GM21737 (cell line): Measurements from ENCODE around the gene PERM1.
"Not testable (repeated sequence)": the region's sequence is repeated elsewhere in the genome, so short reads cannot be mapped to it uniquely, and the experiment has no call there.

Experiments
- ATAC-seq: cut with Tn5 transposase; IDR thresholded peaks from one replicate; pipeline ENCODE4 v1.9.1; 2021; ENCODE audit warnings: mild to moderate bottlenecking, moderate library complexity; ENCODE audit not compliant: unreplicated experiment

PERM1 gene

DNA sequence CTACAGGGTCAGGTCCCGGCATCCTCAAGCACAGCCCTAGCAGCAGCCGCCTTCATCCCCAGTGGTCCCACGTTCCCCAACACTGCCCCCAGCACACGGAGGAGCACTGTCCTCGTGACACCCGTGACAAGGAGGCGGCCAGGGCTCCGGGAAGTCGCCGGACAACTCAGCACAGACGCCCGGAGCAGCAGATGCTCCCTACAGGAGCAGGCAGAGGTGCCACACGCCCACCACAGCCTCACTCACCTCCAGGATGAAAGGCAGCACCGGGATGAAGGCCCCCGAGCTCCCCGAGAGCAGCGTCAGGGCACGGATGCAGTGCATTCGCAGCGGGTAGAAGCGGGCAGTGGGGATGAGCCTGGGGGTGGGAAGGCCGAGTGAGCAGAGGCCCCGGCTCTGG is 31.0 kb downstream of the PERM1 start:
- ATAC-seq, result no peak

- ATAC-seq, result no peak
Observed at GRCh38 chr1:950268-950667, 31.6 kb downstream of the PERM1 start.

DNA sequence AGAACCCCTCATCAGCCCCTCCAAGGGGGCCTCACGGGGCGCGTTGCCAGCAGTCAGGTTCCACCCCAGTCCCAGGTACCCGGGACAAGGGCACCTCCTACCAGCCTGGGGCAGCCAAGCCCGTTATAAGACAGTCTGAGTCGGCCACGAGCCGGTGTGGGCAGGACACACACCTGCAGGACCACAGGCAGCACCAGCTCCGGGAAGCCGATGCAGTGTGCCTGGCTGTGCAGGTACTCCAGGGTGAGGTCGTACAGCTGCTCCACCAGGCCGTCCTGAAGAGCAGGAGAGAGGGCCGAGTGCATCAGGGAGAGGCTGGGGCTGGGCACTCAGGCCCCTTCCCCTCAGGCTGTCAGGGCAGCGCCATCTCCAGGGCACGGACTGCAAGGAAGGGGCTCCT is 33.9 kb downstream of the PERM1 start:
- no peak for ATAC-seq

DNA sequence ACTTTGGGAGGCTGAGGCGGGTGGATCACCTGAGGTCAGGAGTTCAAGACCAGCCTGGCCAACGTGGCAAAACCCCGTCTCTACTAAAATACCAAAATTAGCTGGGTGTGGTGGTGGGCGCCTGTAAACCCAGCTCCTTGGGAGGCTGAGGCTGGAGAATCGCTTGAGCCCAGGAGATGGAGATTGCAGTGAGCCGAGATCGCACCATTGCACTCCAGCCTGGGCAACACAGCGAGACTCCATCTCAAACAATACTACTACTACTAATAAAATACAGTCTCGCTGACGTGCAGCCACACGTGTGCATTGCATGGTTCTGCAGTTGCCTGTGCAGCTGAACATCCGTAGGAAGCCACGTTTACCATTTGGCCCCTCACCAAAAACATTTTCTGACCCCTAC is 35.1 kb downstream of the PERM1 start:
- not testable (repeated sequence) for ATAC-seq

DNA sequence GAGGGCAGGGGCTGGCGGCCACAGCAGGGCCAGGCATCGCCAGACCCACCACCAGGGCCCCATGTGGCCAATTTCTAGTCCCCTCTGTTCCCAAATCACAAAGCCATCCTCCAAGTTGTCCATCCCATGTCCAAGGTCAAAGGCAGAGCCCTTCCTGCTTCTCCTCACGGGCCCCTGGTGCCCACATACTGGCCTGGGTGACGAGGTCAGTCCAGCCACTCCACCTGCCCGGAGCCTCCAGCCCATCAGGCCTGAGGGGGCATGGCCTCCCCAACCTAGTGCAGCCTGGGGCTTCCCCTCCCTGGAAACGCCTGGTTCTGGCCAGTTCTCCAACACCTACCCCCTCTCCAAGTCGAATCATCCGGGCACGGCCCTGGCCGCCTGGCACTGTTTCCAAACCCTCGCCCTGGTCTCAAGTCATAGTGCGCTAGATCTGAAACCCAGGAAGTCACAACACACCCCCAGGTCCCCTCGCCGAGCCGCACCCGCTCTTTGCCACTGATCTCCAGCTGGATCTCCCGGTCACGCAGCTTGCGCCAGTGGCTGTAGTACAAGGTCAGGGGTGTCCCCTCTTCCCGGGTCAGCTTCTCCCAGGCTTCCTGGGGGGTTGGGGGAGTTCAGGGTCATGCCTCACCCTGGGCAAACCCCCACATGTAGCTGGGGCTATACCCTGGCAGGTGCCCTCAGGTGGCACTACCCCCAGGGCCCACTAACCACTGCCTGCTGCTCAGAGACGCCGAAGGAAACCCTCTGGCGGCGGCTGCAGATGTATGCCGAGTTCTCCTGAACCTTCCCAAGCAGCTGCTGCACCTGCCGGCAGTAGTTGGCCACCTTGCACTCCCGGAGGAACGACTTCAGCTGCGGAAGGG is 36.0 kb downstream of the PERM1 start:
- no peak for ATAC-seq

- no peak for ATAC-seq
Observed at GRCh38 chr1:944341-945325, 37.3 kb downstream of the PERM1 start.

DNA sequence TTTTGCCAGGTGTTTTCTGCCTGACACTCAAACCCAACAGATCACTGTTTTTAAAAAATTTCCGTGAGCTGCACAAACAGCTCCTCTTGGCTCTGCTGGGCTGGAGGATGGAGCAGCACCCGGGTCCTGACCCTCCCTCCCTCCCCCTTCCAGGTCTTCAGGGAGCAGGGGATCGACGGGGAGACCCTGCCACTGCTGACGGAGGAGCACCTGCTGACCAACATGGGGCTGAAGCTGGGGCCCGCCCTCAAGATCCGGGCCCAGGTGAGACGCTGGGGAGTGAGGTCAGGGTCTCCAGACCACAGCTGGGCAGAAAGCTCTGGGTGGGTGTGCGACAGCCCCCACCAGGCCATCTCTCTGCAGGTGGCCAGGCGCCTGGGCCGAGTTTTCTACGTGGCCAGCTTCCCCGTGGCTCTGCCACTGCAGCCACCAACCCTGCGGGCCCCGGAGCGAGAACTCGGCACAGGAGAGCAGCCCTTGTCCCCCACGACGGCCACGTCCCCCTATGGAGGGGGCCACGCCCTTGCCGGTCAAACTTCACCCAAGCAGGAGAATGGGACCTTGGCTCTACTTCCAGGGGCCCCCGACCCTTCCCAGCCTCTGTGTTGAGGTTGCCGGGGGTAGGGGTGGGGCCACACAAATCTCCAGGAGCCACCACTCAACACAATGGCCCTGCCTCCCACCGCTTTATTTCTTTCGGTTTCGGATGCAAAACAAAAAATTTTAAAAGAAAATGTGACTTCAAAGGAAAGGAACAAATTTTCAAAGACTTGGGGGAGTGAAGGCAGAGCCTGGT is 38.1 kb downstream of the PERM1 start:
- no peak for ATAC-seq

DNA sequence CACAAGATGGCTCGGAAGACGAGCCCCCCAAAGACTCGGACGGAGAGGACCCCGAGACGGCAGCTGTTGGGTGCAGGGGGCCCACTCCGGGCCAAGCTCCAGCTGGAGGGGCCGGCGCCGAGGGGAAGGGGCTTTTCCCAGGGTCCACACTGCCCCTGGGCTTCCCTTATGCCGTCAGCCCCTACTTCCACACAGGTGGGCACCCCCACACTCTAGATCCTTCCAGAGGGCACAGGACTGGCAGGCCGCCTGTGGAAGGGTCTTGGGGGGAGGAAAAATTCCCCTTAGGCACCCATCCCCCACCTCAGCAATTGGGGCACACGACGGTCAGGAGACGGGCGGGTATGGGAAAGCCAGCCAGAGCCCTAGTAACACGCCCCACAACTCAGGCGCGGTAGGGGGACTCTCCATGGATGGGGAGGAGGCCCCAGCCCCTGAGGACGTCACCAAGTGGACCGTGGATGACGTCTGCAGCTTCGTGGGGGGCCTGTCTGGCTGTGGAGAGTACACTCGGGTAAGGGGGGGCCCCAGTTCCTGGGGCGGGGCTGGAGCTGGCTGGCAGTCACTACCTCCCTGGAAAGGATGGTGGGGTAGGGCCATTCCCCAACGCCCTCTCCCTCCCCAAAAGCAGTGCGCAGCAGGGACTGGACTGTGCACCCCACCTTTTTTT is 38.9 kb downstream of the PERM1 start:
- ATAC-seq, result no peak

DNA sequence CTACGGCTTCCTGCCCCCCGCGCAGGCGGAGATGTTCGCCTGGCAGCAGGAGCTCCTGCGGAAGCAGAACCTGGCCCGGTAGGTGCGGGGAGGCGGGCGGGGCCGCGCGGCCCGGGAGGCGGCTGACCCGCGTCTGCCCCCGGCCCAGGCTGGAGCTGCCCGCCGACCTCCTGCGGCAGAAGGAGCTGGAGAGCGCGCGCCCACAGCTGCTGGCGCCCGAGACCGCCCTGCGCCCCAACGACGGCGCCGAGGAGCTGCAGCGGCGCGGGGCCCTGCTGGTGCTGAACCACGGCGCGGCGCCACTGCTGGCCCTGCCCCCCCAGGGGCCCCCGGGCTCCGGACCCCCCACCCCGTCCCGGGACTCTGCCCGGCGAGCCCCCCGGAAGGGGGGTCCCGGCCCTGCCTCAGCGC is 39.5 kb downstream of the PERM1 start:
- no peak for ATAC-seq

- no peak for ATAC-seq
Observed at GRCh38 chr1:941588-942383, 40.1 kb downstream of the PERM1 start.

GRCh38 chr1:941015-941587 is 40.8 kb downstream of the PERM1 start:
- no peak for ATAC-seq

DNA sequence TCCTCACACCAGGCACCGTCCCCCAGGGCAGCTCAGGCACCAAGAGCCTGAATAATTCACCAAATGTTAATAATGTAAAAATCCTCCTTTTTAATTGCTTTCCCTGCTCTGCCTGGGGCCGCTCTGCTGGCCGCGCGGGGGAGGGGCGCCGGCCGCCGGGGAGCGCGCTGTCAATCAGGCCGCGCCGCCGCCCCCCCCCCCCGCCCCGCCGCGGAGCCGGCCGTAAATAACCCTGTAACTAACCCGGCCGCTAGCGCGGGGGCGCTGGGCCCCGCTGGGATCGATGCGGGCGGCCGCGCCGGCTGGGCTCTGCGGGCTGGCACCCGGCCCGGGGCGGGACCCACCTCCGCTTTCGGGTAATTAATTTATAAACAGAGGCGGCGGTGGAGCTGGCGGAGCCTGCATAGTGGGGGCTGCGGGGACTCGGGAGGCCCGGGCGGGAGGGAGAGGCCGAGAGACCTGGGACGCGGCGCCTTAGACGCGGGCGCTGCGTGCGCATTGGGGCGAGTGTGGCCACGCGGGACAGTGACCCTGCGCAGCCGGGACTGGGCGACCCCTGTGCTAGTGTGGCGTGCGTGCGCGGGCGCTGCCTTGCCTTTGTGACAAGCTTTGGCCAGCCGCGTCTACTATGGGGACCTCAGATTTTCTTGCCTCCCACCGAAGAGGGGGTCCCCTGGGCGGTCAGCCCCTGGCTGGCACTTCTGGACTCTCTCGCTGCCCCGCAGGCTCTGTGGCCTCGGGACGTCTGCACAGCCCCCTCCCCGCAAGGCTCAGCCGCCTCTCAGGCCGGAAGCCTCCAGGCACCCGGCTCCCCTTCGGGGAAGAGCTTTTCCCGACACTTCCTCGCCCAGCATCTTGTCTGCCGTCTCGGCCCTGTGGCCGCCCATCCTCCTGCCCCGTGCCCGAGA is 41.5 kb downstream of the PERM1 start:
- ATAC-seq, result no peak

DNA sequence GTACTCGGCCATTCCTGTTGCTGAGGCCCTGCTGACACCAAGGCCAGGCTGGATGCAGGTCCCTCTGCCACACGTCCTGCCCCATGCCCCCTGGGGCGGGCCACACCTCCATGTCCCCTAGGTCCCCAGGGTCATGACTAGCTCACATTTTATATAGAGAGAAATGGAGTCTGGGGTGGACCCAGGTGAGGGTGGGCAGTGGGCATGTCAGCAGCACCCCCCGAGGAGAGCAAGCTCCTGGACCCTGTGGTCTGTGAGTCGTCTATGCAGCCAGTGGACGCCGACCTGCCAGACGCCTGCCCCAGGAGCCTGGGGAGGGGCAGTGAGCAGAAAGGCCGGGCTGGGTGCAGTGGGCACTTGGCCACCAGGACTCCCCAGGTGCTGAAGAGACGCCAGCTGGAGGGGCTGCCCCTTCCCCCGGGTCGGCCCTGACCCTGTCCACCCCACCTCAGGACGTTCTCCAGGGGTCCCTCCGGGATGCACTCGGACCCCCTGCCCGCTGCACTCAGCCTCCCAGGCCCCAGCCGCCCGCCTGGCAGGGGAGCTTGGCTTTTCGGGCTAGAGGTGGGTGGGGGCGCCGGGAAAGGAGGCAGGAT is 42.3 kb downstream of the PERM1 start:
- ATAC-seq, result no peak

DNA sequence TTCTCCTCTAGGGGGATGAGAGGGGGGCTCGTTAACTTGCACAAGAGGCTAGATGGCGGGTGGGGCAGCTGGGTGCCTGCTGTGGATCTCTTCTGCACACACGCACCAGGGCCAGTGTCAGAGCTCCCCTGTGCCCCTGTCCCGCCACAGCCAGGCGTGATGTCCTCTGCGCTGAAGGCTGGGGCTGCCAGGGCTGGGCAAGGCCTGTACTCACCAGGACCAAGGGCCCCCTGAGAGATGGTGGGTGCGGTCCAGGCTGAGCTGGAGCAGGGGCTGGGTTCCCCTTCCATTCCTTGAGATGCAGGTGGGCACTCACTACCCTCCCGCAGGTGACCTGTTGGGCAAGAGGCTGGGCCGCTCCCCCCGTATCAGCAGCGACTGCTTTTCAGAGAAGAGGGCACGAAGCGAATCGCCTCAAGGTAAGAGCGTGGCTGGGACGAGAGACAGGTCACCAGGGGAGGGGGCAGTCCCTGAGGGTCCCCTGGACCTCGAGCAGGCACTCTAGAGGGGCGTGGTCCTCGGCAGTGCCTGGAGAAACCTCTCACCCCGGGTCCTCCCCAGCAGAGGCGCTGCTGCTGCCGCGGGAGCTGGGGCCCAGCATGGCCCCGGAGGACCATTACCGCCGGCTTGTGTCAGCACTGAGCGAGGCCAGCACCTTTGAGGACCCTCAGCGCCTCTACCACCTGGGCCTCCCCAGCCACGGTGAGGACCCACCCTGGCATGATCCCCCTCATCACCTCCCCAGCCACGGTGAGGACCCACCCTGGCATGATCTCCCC is 43.0 kb downstream of the PERM1 start:
- no peak for ATAC-seq

GRCh38 chr1:938088-938683 is 43.7 kb downstream of the PERM1 start:
- no peak for ATAC-seq

DNA sequence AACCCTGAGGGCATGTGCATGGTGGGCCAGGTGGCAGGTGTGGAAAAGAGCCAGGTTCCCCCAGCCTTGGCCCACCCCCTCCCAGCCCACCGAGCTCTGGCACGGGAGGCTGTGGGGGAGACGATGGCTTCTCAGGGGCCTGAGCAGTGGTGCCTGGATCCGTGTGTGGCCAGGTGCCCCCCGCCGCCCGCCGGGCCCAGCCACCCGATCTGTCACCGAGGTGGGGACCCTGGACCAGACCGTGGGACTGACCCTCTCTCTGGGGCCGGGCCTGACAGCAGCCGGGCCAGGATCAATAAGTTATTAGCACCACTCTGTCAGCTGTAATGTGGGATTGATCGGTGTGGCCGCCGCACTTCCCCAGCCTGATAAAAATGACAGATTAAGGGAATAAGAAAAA is 44.4 kb downstream of the PERM1 start:
- ATAC-seq, result no peak
